ENCODE results near the gene VOPP1.

- TF ChIP-seq CTCF (IDR thresholded peaks at IDR 0.05; ENCODE audit: low read depth, low read length, poor library complexity, severe bottlenecking) (no peak), EZH2phosphoT487 (IDR thresholded peaks at IDR 0.05; ENCODE audit: borderline replicate concordance, low read length) (no peak)
Measured at GRCh38 chr7:55570939-55571338, 1.4 kb downstream of the VOPP1 start.

Data from DOHH2 (cell line).